ENCODE results near the gene FAM131B.
"Not testable (repeated sequence)": the region's sequence is repeated elsewhere in the genome, so short reads cannot be mapped to it uniquely, and the experiment has no call there.

FAM131B gene

DNA sequence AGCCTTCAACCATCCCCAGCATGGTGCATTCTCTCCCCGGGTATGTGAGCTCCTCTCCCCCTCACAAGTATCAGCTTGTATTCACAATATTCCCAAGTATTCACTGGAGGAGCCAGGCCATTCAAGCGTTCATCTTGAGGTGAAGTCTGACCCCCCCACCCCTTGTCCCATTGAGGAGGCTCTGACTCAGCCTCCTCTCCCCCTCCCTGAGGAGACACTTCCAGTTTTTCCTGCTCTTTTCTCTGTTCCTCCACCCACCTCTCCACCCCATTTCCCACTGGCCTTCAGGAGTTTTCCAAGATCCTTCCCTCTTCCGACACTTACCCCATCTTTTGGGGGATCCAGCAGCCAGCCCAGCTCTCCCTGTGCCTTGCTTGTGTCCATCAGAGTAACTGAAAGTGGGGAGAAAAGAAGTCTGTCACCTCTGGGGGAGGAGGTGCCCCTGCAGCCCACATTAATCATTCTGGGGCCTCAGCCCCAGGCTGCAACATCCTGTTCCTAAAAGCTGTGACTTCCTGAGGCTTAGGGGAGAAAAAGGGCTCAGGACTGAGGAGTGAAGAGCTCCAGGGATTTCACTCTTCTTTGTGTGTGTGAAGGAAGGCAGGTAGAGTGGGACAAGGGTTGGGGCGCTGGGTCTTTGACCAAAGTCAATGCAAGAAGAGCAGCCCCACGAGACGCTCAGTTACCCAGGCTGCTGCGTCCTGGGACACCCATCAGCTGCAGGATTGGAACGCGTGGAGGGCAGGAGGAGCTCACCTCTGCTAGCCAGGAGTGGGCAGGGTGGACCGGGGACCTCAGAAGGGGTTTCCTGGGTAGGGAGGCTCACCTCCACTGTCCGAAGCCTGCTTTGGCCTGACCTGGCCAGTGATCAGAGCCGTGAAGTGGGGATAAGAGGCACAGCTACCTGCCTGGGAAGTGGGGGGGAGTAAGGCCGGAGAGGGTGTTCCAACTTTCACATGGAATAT, 45.1 kb upstream of the FAM131B start:
- ChIA-PET CTCF (interaction anchor here (0.8 to 5.2 kb wide), 8 partner anchors 9 to 169 kb away, joined by 3 to 49 read pairs (median 6); no protein-coding TSS in a partner anchor), POLR2A (interaction anchor here (1.8 to 3.7 kb wide), 2 partner anchors 13 to 20 kb away, joined by 8 to 29 read pairs; no protein-coding TSS in a partner anchor)
- no peak for TF ChIP-seq CTCF (IDR thresholded peaks at IDR 0.05; ENCODE audit: insufficient read depth, low read length, missing control alignments)
- no peak overlapping the region for H3K4me3 ChIP-seq (ENCODE audit: low read depth, low read length)
- no peak for DNase-seq (ENCODE audit: low read depth, low spot score)

GRCh38 chr7:143406002-143406357, 43.5 kb upstream of the FAM131B start:
- TF ChIP-seq CTCF (IDR thresholded peaks at IDR 0.05; ENCODE audit: insufficient read depth, low read length, missing control alignments), result no peak
- no peak for DNase-seq (ENCODE audit: low read depth, low spot score)
- ChIA-PET POLR2A (interaction anchor here (3.7 kb wide), 1 partner anchor 12 kb away, joined by 29 read pairs; no protein-coding TSS in a partner anchor), CTCF (interaction anchor here (0.8 to 5.2 kb wide), 4 partner anchors 10 to 165 kb away, joined by 3 to 49 read pairs (median 8); no protein-coding TSS in a partner anchor)
- H3K4me3 ChIP-seq (ENCODE audit: low read depth, low read length), result no peak overlapping the region

DNA sequence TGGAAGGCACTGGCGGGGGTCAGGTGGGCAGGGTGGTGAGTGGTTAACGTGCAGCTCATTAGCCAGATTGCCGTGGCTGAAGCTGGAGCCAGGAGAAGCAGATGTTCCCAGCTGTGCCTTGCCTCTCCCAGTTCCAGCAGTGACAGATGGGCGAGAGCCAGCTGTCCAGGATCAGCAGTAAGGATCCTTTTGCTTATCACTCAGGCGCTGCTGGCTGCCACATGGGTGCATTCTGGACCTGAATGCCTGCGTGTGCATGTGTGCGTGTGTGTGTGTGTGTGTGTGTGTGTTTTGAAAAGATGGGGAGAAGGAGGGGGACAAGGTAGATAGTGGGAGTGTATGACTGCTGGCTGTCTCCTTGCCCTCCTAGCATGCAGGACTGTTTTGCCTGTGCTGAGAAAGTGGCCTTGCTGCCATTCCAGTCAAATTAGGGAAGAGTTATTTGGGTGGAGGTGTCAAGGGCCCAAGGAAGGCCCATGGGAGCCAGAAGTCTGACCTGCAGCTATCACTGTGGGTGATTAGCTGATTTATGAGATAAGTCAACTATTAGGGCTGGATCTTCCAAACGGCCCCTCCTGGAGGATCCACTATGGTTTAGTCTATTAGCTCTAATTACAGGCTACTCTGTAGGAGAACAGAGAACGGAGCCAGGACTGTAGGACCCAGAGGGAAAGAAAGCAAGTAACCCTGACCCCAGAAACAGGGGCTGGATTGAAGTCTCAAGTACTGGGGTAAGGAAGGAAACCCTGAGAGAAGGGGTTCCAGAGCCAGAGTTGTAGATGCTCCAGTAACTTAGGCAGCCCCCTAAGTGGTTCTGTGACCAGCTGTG, 42.9 kb upstream of the FAM131B start:
- ChIA-PET POLR2A (interaction anchor here (3.7 kb wide), 1 partner anchor 11 kb away, joined by 29 read pairs; no protein-coding TSS in a partner anchor), CTCF (interaction anchor here (0.8 to 5.2 kb wide), 5 partner anchors 9 to 165 kb away, joined by 3 to 49 read pairs (median 4); no protein-coding TSS in a partner anchor)
- DNase-seq (ENCODE audit: low read depth, low spot score), result no peak
- TF ChIP-seq CTCF (IDR thresholded peaks at IDR 0.05; ENCODE audit: insufficient read depth, low read length, missing control alignments), result no peak
- H3K4me3 ChIP-seq (ENCODE audit: low read depth, low read length), result no peak overlapping the region

DNA sequence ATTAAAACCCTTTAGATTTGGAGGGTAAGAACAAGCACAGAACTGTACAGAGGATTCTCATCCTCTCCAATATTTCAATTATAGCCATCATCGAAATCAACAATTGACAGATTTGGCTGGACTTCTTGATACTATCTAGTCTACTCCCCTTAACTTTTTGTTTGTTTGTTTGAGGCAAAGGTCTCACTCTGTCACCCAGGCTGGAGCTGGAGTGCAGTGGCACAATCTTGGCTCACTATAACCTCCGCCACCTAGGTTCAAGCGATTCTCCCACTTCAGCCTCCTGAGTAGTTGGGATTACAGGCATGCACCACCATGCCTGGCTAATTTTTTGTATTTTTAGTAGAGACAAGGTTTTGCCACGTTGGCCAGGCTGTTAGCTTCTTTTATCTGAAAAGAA, 39.7 kb upstream of the FAM131B start:
- POLR2A ChIA-PET; H3K4me3 ChIP-seq (ENCODE audit: low read depth, low read length); DNase-seq (ENCODE audit: low read depth, low spot score): not testable (repeated sequence)
- CTCF ChIA-PET, result interaction anchor here (1.2 to 3.3 kb wide), 3 partner anchors 10 to 23 kb away, joined by 3 to 22 read pairs (median 8); no protein-coding TSS in a partner anchor

DNA sequence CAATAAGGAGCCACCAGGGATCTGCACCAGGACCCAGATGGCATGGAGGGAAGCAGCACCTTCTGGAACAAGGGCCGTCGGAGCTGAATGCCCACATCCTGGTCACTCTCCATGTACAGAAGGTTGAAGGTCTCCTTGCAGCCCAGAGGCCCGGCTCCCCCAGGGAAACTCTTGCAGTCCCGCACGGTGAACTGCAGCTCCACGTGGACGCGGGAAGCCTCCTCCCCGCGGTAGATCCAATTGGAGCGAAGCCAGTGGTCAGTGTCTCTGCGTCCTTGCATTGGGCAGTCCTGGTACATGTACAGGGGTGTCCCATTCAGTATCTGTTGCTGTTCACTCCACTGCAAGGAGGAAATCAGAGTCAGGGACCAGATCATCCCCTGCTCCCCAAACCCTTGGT, 38.8 kb upstream of the FAM131B start:
- POLR2A ChIA-PET, result no interaction called here
- H3K4me3 ChIP-seq (ENCODE audit: low read depth, low read length), result no peak overlapping the region
- DNase-seq (ENCODE audit: low read depth, low spot score), result no peak
- TF ChIP-seq CTCF (IDR thresholded peaks at IDR 0.05; ENCODE audit: insufficient read depth, low read length, missing control alignments), result no peak
- CTCF ChIA-PET, result interaction anchor here (1.2 to 3.3 kb wide), 2 partner anchors 9 to 16 kb away, joined by 3 to 22 read pairs; no protein-coding TSS in a partner anchor

GRCh38 chr7:143399642-143400041, 37.1 kb upstream of the FAM131B start:
- ChIA-PET CTCF (no interaction called here), POLR2A (no interaction called here)
- H3K4me3 ChIP-seq (ENCODE audit: low read depth, low read length), result no peak overlapping the region
- no peak for TF ChIP-seq CTCF (IDR thresholded peaks at IDR 0.05; ENCODE audit: insufficient read depth, low read length, missing control alignments)
- no peak for DNase-seq (ENCODE audit: low read depth, low spot score)
